Activated CD8-positive, alpha-beta memory T cell treated with anti-CD3 and anti-CD28 coated beads, Interleukin-2, amount 50 U/mL, for 48 hours (primary cell): Measurements from ENCODE around the gene RGPD6.
"Not testable (repeated sequence)": the region's sequence is repeated elsewhere in the genome, so short reads cannot be mapped to it uniquely, and the experiment has no call there.

Source experiments
- DNase-seq: peaks from one replicate; pipeline ENCODE4 v3.0.0-alpha.2; 2020

The RGPD6 gene

DNA sequence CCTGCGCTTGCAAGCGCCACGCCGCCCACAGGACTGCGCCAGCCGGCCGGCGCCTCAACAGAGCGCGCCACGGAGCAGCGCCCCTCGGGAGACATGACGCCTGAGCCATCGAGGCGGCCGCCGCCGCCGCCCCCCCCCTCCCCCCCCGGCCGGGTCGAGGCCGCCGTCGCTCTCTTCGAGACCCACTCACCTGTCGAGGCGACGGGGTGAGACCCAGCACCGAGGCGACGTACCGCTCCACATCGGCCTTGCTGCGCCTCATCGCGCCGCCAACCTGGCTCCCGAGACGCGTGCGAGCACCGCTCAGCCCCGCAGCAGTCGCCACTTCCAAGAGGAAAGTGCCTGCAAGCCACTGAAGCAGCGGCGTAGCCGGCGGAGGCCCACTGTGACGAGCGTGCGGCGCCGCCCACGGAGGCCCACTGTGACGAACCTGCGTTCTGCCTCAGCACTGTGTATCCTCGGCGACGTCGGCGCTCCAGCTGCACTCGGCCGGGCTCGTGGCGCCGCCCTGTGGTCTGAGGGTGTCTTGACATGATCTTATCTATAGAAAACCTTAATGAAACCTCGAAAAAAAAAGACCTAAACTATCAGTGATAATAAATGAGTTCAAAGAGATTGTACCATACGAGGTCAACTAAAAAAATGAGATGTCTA lies at the start of gene RGPD6:
Gene RGPD6 (minus strand): TSS at position 460 of the 654 bp plus-strand sequence. CDS start 198 bp downstream, at position 262.
- not testable (repeated sequence) for DNase-seq

DNA sequence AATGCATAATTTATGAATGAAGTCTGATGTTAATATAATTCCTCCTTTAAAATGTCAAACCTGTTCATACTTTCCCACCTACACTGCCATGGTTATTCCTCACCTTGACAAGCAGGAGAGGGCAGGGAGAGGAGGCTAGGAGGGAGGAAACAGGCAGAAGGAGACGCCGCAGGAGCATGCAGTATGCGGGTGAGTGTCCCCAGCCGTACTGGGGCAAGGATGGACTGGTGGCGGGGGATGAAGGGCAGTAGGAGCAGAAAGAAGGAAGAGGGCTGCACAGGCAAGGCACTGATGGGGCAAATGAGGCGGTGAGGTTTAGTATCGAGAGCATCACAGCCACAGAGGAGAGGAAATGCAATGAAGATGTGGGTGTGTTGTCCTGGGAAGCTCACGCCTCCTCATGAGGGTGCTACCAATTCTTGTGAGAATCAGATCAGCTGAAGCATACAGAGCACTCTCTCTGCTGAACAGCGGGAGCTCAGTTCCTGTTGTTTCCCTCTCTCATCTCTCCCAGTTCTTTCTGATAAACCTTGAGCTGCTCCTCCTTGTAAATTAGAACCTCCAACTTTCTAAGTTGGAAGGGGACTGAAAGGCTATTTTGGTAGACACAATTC lies 42.4 kb upstream of the RGPD6 start:
- not testable (repeated sequence) for DNase-seq

DNA sequence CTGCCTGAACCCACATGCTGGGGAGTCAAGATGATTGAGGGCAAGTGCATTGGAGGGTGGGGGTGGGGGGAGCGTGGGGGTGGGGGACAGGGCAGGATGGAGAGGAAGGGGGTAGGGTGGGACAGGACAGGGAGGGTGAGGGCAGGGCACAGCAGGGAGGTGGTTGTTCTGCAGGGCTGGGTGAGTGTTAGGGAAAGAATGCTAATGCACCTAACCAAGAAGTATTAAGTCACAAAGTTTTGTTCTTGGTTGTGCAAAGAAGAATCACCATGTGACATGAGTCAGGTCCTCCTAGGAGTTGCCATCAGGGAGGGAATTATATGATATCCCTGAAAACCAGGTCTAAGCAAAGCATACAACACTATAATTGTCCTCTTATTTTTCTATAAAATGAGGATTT lies 36.9 kb upstream of the RGPD6 start:
- not testable (repeated sequence) for DNase-seq

DNA sequence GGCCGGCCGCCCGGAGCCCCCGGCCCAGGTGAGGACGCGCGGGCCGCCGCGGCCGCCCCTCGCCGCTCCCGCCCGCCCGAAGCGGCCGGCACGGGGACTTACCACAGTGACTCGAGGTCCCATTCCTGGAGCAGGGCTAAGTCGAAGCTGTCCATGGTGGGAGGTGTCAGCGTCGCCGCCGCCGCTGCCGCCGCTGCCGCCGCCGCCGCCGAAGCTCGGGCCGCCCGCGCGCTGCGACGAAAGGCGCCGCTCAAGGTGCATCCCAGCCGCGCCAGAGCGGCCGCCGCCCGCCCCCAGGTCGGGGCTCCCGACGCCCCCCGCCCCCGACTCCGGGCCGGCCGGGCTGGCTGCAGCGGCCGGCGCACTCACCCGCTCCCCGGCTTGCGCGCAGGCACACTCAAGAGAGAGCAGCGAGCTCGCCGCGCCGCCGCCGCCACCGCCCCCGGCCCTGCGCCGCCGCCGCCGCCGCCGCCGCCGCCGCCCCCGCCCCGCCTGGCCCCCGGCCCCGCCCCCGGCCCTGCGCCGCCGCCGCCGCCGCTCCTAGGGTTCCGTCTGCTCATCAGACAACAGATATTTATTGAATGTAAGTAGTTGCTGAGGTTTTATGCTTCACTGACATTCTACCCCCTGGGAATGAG lies 33.7 kb upstream of the RGPD6 start:
- DNase-seq: not testable (repeated sequence)

DNA sequence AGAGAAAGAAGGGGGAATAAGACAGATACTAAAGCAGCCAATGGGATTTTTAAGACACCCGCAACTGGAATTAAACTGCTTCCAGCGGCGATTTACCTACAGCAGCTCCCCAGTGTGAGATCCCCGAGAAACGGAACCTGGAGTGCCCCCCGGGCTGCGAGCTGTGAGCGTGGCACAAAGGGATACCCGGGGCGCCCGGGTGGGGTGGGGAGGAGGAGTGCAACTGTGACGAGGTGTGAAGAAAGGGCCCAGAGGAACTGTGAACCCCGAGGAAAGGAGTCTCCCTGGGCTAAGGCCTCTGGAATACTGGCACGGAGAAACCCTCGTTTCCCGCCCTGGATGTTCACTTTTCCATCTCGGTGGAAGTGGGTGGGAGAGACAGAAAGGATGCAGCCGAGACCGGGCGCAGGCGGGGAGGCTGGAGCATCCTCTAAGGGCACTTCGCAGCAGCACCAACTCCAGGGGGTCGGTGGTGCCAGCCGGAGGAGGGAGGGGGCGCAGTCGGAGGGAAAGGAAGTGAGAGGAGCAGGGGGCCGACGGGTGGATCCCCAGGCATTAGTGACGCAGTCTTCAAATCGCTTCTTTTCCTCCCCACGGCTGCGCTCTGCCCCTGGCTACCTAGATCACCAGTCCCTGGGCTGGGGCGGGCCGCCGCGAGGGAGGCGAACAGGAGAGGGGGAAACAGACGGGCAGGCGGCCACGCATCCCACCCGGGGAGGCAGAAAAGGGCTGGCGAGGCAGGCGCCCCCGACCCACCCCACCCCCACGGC lies 33.0 kb upstream of the RGPD6 start:
- DNase-seq: not testable (repeated sequence)

DNA sequence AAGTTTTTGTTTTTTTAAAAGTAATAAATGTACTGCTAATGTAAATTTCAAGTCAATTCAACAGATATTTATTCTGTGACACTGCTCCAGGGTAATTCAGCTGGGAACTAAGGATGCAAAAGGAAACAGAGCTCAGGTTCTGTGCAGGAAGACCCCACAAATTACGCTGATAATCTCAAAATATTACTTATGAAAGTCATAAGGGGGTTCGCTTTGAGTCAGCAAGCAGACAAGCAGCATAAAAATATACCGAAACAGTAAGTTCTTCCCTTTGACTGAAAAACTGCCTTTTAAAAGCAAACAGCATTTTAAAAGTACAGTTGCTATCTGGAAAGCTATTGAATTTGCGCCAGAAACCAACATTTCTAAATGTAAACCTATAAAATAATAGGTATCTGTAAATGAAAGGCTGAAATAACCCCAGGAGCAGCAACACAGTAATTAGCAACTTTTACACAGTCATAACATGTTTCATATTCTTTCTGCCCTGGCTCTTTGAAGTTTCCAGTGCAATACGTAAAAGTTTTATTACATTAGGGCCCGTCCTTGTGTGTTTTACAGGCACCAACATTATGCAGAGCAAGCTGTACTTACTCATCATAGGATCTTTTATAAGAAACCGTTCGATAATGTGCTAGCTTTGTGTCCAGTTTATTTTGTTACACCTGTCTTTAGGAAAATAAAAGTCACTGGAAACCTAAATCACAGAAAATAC lies 31.9 kb upstream of the RGPD6 start:
- DNase-seq: not testable (repeated sequence)

DNA sequence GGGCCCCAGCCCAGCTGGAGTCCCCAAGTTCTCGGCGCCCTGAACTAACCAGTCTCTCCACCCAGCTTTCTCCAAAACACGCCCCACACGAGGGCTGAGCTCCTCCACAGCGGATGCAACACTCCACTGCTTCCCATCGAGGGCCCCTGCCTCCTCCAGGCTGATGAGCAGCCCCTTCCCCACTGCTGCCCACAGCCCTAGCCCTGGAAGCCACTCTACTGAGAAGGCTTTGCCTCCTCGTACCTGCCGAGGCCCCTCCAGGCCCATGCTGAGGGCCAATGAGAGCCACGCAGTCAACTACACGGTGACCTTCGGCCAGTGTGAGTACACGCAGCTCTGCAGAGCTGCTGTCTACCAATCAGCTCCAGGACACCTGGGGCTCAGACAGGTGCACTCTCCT lies 28.0 kb upstream of the RGPD6 start:
- DNase-seq: not testable (repeated sequence)

DNA sequence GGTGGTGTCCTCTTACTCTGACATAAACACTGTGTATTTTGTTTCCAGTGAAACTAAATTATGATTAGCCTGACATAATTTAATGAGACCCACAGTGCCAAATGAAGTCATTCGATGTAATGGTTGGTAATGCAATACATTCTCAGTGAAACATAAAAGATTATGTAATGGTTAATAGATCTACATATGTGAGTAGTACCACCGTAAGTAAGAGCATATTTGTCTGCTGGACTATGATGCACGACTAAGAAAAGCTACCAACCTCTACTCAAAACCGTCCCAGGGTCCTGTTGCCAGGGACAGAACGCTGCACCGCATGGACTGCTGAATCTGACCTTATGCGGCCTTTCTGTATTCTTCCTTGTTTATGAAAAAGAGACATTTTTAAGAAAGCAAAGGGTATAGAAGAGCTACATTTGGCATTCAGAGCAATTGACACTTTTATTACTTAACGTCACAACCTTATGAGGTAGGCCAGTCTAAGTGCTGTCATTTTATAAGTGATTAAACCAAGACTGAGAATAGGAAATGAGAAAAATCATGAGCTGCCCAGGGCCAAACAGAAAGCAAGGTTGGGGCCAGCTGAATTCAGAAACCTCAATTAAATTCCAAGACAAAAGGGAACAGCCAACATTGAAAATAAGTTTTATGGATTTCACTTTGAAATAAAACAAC lies 27.0 kb upstream of the RGPD6 start:
- not testable (repeated sequence) for DNase-seq

DNA sequence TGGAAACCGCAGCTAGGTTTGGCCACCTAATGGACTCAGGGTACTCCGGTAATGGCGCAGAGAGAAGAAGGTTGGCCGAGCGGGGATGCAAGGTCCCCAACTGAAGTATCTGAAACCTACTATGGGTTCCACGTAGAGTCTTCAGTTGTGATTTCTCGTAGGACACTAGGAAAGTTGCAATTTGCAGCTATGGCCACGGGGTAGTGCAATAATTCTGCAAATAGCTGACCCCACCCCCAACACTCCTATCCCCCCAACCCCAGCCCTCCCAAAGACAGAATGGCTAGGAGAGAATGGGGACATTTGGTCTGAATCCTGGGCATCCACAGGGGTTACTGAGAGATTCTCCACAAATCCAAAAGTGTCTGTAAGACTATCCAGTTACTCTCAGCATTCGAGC lies 25.1 kb upstream of the RGPD6 start:
- DNase-seq: not testable (repeated sequence)

DNA sequence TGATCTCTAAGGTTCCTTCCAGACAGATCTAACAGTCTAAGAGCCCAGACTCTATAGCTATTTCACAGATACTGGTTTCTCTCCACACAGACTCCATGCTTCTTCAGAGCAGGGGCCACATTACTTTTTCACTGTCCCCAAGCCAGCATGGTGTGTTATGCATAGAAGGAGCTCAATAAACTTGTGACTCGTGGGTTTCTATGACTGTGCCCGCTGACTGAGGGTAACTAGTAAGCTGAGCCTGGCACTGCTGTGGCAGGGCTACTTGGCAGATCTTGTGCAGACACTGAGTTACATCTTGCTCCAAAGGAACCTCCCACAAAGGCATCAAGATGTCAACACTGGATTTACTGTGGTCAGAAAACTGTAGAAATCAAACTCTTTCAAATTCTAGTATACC lies 15.0 kb upstream of the RGPD6 start:
- not testable (repeated sequence) for DNase-seq

DNA sequence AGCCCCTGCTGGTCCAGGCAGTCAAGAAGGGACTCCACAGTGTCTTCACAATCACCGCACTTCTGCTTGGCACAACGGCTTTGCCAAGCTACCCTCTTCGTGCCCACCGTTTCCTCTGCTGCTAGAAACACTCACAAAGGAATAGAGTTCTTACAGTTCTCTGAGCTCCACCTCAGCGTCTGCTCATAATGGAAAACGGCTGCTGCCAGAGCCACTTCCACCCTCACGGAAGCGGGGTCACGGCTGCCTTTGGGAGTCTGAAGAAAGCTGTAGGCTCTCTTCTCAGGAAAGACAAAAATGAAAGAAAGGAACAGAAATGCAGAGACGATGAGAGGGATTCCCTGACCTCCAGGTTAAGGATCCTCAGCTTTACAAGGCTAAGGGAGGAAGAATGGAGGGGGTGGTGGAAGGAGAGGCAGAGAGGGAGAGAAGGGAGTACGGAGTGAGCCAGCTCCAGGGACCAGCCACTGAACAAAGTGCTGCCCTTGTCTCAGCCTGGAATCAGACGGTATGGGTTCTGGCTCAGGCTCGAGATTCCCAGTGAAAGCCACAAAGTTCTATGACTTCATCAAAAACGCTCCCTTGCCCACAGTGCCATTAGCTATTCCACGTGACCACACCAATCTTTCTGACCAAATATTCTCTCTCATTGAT lies 12.8 kb upstream of the RGPD6 start:
- DNase-seq: not testable (repeated sequence)

DNA sequence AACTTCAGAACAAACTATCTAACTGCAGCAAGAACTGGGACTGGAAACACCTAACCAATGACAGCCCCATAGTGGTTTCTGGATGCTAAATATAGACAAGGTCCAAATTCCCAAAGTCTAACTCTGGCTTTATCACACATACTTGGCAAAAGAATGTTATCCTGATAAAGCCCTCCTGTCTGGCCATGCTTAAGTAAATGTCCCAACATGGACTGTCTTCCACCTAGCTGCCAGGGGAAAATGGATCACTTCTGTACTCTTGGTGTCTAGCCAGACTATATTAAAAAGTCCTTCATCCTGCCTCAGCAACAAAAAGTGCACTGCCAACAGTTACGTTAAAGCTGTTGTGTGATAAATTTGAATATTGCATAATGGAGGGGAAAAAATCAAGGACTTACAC lies 11.5 kb upstream of the RGPD6 start:
- DNase-seq: not testable (repeated sequence)

DNA sequence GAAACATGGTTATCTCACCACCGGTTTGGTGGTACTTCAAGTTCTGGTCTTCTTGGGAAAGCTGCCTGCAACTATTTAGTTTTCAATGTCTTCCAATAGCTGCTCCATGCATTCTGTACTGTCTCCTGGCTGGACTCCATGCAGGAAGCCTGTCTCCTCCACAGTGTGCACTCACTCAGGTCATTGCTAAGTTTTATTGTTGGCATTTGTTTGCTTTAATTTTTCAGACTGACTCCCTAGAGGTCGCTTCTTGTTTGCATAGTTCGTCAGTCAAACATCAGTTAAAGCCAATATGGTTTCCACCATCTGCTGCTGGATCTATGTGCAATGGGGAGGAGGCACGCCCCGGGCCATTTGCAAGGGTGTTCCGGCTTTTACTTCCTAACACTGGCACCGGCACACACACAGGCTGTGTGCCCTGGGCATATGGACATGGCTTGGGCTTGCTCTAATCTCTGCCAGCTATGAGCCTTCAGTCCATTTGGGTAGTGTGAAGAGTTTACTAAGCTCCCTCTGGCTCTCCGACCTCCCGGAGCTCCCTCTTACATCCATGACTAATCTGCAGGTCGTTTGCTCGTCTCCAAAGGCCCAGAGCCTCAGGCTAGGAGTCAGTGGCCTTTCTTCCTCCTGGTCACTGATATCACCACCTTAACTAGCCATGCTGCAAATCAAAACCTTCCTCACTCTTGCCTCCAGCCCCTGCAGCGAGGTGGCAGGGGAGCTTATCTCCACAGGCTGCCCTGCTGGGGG lies 2.4 kb upstream of the RGPD6 start:
- DNase-seq: not testable (repeated sequence)

DNA sequence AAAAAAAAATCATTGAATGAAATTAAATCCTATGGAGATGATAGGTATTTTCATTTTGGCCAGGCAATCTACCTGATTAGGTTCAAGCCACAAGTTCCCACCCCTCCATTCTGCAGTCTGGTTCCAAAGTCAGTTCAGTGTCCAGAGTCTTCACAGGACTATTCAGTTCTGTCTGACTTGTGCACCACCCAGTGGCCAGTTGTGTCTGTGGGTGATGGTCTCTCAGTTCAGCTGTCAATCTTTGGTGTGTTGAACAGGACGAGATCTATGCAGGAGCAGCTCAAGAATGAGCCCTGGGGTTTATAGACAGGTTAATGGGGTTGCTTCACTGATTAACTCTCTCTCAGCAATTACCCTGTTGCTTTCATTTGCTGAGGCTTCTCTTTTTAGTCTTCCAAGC lies 1.4 kb upstream of the RGPD6 start:
- not testable (repeated sequence) for DNase-seq

DNA sequence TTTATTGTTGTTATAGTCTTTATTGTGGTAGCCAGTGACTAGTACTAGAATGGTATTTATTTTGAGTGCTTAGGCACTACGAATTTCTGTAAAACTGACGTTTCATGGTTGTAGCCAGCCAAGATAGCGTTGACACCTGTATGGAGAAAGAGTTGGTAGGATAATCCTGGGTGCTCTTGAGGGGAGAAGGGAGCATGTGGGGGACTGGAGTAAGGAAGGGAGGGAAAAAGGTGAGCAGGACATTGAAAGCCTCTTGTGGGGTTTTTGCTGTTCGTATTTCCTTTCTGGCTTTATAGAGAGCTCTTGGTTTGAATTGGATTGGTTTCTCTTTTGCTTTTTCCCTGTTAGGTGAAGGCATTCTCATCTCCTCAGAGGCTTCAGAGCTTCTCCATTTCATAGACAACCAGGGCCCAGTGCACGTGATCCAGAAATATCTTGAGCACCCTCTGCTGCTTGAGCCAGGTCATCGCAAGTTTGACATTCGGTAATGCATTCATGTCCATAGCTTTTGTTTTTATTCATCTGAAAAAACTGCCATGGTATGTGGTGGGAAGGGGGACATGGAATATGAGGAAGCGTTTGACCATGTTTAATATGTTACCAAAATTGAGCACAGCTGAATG lies 77.2 kb downstream of the RGPD6 start:
- not testable (repeated sequence) for DNase-seq

DNA sequence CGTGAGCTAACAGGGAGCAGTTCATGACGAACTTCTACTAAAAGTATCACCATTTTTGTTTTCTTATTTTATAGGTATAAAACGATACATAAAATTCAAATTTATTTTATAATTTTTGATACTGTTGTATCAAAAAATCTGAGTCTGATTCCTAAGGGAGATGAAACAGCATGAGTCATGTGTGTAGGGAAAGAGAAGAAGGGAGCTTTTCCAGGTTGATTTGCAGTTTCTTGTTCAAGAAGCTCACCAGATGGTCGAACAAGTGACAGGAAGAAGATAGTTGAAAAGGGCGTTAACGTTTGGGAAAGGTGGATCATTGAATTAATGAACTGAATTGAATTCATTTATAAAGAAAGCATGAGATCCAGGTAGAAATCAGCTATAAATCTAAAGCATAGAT lies 81.0 kb downstream of the RGPD6 start:
- DNase-seq: not testable (repeated sequence)

DNA sequence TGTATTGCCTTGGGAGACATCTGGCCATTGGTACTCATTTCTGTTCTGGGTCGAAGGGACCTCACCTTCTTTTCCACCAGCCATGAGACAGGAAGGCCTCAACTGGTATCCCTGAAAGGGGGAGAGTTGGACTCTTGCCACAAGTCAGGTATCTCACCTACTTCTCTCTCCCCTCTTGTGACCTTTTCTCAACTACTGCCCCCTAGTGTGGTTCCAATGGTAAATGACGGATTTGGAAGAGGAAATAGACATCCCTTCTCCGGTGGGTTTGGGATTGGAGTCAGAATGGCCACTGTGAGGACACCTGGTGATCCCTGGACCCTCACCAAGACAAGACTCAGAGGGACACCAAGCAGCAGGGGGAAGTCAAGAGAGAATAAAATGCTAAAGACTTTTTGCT lies 82.5 kb downstream of the RGPD6 start:
- DNase-seq: not testable (repeated sequence)

DNA sequence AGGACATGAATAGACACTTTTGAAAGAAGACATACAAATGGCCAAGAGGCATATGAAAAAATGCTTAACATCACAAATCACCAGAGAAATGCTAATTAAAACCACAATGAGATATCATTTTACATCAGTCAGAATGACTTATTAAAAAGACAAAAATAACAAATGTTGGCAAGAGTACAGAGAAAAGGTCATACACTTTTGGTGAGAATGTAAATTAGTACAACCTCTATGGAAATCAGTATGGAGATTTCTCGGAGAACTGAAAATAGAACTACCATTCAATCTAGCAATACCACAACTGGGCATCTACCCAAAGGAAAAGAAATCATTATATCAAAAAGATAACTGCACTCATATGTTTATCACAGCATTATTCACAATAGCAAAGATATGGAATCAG lies 88.0 kb downstream of the RGPD6 start:
- DNase-seq: not testable (repeated sequence)

DNA sequence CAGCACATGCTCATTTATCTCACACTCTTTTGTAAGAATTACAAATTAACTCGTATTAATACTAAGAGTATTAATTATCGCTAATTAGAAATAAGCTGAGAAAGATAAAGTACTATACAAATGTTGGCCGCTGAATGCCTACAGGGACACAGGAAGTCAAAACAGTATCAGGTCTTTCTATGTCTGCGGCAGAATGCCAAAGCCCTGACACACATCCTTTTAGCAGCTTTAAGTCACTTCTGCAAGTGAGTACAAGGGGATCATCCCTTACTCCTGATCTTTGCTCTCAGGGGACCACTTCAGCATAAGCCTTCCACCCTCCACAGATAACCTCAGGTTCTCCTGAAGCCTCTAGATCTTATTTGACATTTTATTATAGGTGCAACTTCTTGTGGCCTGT lies 94.3 kb downstream of the RGPD6 start:
- DNase-seq: not testable (repeated sequence)

DNA sequence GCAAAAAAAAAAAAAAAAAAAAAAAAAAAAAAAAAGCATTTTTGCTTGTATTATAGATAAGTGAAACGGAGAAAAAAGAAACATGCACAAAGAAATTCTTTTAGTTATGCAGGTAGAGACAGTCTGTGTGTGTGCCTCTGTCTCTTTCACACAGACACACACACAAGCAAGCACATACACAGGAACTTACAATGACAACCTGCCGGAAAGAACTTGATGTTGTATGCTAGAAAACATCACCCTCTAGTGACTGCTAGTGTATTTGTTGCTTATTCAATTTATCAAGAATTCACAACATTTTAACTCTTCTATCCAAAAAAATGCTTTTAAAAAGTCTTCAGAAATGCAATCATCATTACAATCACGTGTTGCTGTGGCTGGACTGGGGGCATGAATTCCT lies 95.8 kb downstream of the RGPD6 start:
- not testable (repeated sequence) for DNase-seq
